Activated B cell treated with CpG ODN at 0.5 μM for 24 hours (primary cell): ENCODE data around the gene CGN. TPM values are rescaled to one million over a fixed set of nuclear protein-coding genes. Genes with fewer than 3 reads are reported as not detected.

Experiments
- ATAC-seq: fragments of 200-7000 bp; cut with Tn5 transposase; one replicate; pipeline ENCODE4 v1.10.0; 2021; ENCODE audit warnings: low read depth, mild to moderate bottlenecking, moderate library complexity
- CTCF ChIA-PET: fragments of 350-600 bp; sonication (Branson Sonifier 250); formaldehyde crosslinking; loops from one replicate; lab custom pipeline; 2021; ENCODE audit warnings: antibody characterized with exemption; lab: Charles Lee
- POLR2A ChIA-PET: fragments of 350-600 bp; sonication (Branson Sonifier 250); formaldehyde crosslinking; loops from one replicate; lab custom pipeline; 2021; ENCODE audit warnings: antibody characterized with exemption; lab: Charles Lee
- DNase-seq: peaks from one replicate; pipeline ENCODE4 v3.0.0; 2022
- H3K27ac Mint-ChIP-seq: one replicate; pipeline ENCODE4 v1.8.0; 2020; ENCODE audit warnings: mixed read lengths
- H3K27me3 Mint-ChIP-seq: one replicate; pipeline ENCODE4 v1.8.0; 2021; ENCODE audit warnings: mixed read lengths
- H3K36me3 Mint-ChIP-seq: one replicate; pipeline ENCODE4 v1.8.0; 2021; ENCODE audit warnings: low read depth, mixed read lengths
- H3K4me1 Mint-ChIP-seq: one replicate; pipeline ENCODE4 v1.8.0; 2021; ENCODE audit warnings: mixed read lengths
- H3K4me3 Mint-ChIP-seq: one replicate; pipeline ENCODE4 v1.8.0; 2020; ENCODE audit warnings: mild to moderate bottlenecking, mixed read lengths
- H3K9me3 Mint-ChIP-seq: one replicate; pipeline ENCODE4 v1.8.0; 2020; ENCODE audit warnings: mixed read lengths
- CTCF ChIP-seq: fragments of 200-600 bp; IDR thresholded peaks from one replicate; pipeline ENCODE4 v1.8.0; 2022; ENCODE audit warnings: antibody characterized with exemption, mild to moderate bottlenecking
- intact Hi-C: fragments of 100-400 bp; cut with micrococcal nuclease; formaldehyde crosslinking; loops from one replicate; pipeline ENCODE4 v1.15.1; 2024
- total RNA-seq: library from RNA; stranded (reverse); gene quantifications from 2 replicates; pipeline ENCODE4 v1.2.3, GENCODE V29; 2022

CGN gene
- total RNA-seq, 1 donor from 2014 or later = 0.22 TPM

DNA sequence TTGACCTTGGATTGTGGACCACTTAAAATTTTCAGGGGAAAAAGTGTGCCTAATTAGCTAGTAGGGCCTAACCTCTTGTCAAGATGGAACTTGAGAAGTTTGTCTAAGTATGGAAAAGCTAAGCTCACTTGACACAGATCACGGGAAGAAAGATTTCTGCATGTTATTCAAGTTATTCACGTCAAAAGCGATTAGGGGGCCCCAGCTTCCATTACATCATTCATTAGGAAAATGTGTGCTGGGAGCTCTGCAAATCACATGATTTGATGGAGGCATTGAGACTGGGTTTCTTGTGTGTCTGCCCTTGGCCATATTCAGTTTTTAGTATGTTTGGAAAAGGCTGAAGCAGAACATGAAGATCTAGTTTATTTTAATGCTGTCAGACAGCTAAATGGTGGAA is 36.4 kb upstream of the CGN start:
- TF ChIP-seq CTCF = no peak
- no peak overlapping the region for H3K4me3 Mint-ChIP-seq

DNA sequence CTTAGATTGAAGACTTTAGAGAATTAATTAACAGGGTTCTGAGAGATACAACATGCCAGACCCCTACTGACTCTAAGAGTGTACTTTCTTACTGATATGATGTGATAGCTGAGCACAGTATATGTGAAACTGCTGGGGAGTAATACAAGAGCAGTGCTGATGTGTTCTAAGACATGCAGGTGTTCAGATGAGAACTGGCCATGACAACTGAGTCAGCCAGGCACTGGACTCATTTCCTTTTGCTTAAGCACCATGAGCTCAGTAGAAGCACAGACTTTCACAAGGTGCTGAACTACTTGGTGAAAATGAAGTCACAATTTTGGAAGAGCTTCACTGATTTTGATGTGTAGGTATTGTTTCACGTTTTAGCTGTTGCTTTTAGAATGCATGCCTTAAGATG is 36.0 kb upstream of the CGN start:
- TF ChIP-seq CTCF = no peak
- ATAC-seq = no peak
- intact Hi-C loops = no loop called here
- Mint-ChIP-seq H3K9me3 (no peaks in the 10 kb centered on the region), H3K27me3 (no peaks in the 10 kb centered on the region), H3K4me1 (peaks cover 5% of the 10 kb centered on the region), H3K4me3 (no peak overlapping the region), H3K27ac (no peak overlapping the region), H3K36me3 (no peaks in the 10 kb centered on the region)
- CTCF ChIA-PET = interaction anchor here (1.1 kb wide), 1 partner anchor 16 kb away, joined by 3 read pairs; the partner anchor contains the start of gene POGZ
- POLR2A ChIA-PET = interaction anchor here (0.7 to 6.1 kb wide), 4 partner anchors 10 to 148 kb away, joined by 3 to 122 read pairs (median 3); partner anchors contain the start of genes PI4KB and POGZ
- DNase-seq = no peak

More for the DNA sequence above, 36.4 kb upstream of the CGN start:
- Mint-ChIP-seq H3K9me3 (no peaks in the 10 kb centered on the region), H3K27ac (no peak overlapping the region), H3K27me3 (no peaks in the 10 kb centered on the region), H3K4me1 (peaks cover 5% of the 10 kb centered on the region), H3K36me3 (no peaks in the 10 kb centered on the region)
- intact Hi-C loops = no loop called here
- ATAC-seq = no peak
- ChIA-PET POLR2A (interaction anchor here (0.7 to 6.1 kb wide), 4 partner anchors 10 to 148 kb away, joined by 3 to 122 read pairs (median 3); partner anchors contain the start of genes PI4KB and POGZ), CTCF (interaction anchor here (1.1 kb wide), 1 partner anchor 16 kb away, joined by 3 read pairs; the partner anchor contains the start of gene POGZ)
- DNase-seq = no peak

DNA sequence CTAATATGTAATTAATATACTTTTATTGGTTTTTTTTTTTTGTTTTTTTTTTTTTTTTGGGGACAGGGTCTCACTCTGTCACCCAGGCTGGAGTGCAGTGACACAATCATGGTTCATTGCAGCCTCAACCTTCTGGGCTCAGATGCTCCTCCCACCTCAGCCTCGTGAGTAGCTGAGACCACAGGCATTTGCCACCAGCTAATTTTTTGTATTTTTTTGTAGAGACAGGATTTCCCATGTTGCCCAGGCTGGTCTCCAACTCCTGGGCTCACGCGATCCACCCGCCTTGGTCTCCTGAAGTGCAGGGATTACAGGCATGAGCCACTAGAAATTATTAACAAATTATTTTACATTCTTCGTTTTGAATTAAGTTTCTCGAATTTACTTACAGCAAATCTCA is 35.1 kb upstream of the CGN start:
- no peaks in the 10 kb centered on the region for H3K9me3 Mint-ChIP-seq
- no peaks in the 10 kb centered on the region for H3K36me3 Mint-ChIP-seq
- intact Hi-C loops = no loop called here
- ChIA-PET POLR2A (interaction anchor here (1.0 kb wide), 1 partner anchor 17 kb away, joined by 3 read pairs; the partner anchor contains the start of gene POGZ), CTCF (no interaction called here)
- H3K4me1 Mint-ChIP-seq = peaks cover 5% of the 10 kb centered on the region
- no peak for DNase-seq
- no peak for TF ChIP-seq CTCF
- no peak overlapping the region for H3K4me3 Mint-ChIP-seq
- no peak for ATAC-seq
- no peak overlapping the region for H3K27ac Mint-ChIP-seq
- H3K27me3 Mint-ChIP-seq = no peaks in the 10 kb centered on the region

GRCh38 chr1:151477066-151477465 is 34.1 kb upstream of the CGN start:
- ChIA-PET POLR2A (interaction anchor here (0.6 to 1.0 kb wide), 3 partner anchors 18 to 1259 kb away, joined by 3 read pairs; partner anchors contain the start of gene POGZ), CTCF (no interaction called here)
- no peaks in the 10 kb centered on the region for H3K27me3 Mint-ChIP-seq
- H3K4me1 Mint-ChIP-seq = peaks cover 5% of the 10 kb centered on the region
- intact Hi-C loops = no loop called here
- ATAC-seq = no peak
- H3K4me3 Mint-ChIP-seq = no peak overlapping the region
- DNase-seq = no peak
- no peaks in the 10 kb centered on the region for H3K9me3 Mint-ChIP-seq
- no peak overlapping the region for H3K27ac Mint-ChIP-seq
- H3K36me3 Mint-ChIP-seq = no peaks in the 10 kb centered on the region
- no peak for TF ChIP-seq CTCF

- no peak overlapping the region for H3K4me3 Mint-ChIP-seq
- CTCF ChIA-PET = no interaction called here
- H3K27ac Mint-ChIP-seq = no peak overlapping the region
- ATAC-seq = no peak
- intact Hi-C loops = no loop called here
- POLR2A ChIA-PET = no interaction called here
- no peaks in the 10 kb centered on the region for H3K4me1 Mint-ChIP-seq
- H3K36me3 Mint-ChIP-seq = no peaks in the 10 kb centered on the region
- DNase-seq = no peak
- H3K9me3 Mint-ChIP-seq = no peaks in the 10 kb centered on the region
- H3K27me3 Mint-ChIP-seq = no peaks in the 10 kb centered on the region
- TF ChIP-seq CTCF = no peak
Observed at GRCh38 chr1:151478140-151478812, 32.9 kb upstream of the CGN start.
